Amniotic stem cell (primary cell): ENCODE measurements around the gene C1QL2.

ENCODE experiments used
- DNase-seq: peaks from one replicate; lab custom pipeline; 2025; lab: John Stamatoyannopoulos, UW

The C1QL2 gene

GRCh38 chr2:119179202-119179601, 20.7 kb upstream of the C1QL2 start:
- no peak for DNase-seq

GRCh38 chr2:119178776-119179175, 20.2 kb upstream of the C1QL2 start:
- no peak for DNase-seq

GRCh38 chr2:119177838-119178190, 19.3 kb upstream of the C1QL2 start:
- DNase-seq = no peak

GRCh38 chr2:119177171-119177837, 18.8 kb upstream of the C1QL2 start:
- DNase-seq = no peak

GRCh38 chr2:119175517-119175916, 17.0 kb upstream of the C1QL2 start:
- no peak for DNase-seq

- DNase-seq = no peak
These were observed 16.4 kb upstream of the C1QL2 start for GRCh38 chr2:119174993-119175347.

- DNase-seq = no peak
These were observed 15.9 kb upstream of the C1QL2 start for GRCh38 chr2:119174216-119174992.

GRCh38 chr2:119173556-119174060, 15.1 kb upstream of the C1QL2 start:
- no peak for DNase-seq

- no peak for DNase-seq
These were observed 12.0 kb upstream of the C1QL2 start for GRCh38 chr2:119170504-119170903.

GRCh38 chr2:119169717-119170116, 11.2 kb upstream of the C1QL2 start:
- no peak for DNase-seq

- no peak for DNase-seq
These were observed 1.9 kb upstream of the C1QL2 start for GRCh38 chr2:119160361-119160990.

- no peak for DNase-seq
These were observed 570 bp downstream of the C1QL2 start for GRCh38 chr2:119157850-119158511.

GRCh38 chr2:119156891-119157773, 1.4 kb downstream of the C1QL2 start:
- DNase-seq = no peak

GRCh38 chr2:119156105-119156890, 2.3 kb downstream of the C1QL2 start:
- no peak for DNase-seq

GRCh38 chr2:119155633-119156032, 2.9 kb downstream of the C1QL2 start:
- DNase-seq = no peak

GRCh38 chr2:119154076-119154475, 4.5 kb downstream of the C1QL2 start:
- DNase-seq = no peak

GRCh38 chr2:119149611-119150010, 8.9 kb downstream of the C1QL2 start:
- no peak for DNase-seq

GRCh38 chr2:119147776-119148715, 10.5 kb downstream of the C1QL2 start:
- no peak for DNase-seq

GRCh38 chr2:119144806-119145205, 13.7 kb downstream of the C1QL2 start:
- DNase-seq = no peak

- no peak for DNase-seq
These were observed 15.7 kb downstream of the C1QL2 start for GRCh38 chr2:119142824-119143223.
